Measurements from ENCODE around the gene FAHD1.

Gene FAHD1

GRCh38 chr16:1826691-1827573, at the start of gene FAHD1, which contains the start of gene HAGH:
Gene FAHD1, plus strand, starts transcription at chr16:1827206. Its CDS starts 33 bp downstream, at chr16:1827239.
Gene HAGH, minus strand, starts transcription at chr16:1826825. Its CDS starts 38 bp downstream, at chr16:1826787.
- DNase-seq: peak; percentile 51

- DNase-seq: no peak
Measured at GRCh38 chr16:1777375-1778199, 49.4 kb upstream of the FAHD1 start.

GRCh38 chr16:1778200-1779179, 48.5 kb upstream of the FAHD1 start:
- no peak for DNase-seq

GRCh38 chr16:1779234-1779701, 47.7 kb upstream of the FAHD1 start:
- DNase-seq: no peak

GRCh38 chr16:1779741-1780676, 47.0 kb upstream of the FAHD1 start:
- no peak for DNase-seq

- no peak for DNase-seq
Measured at GRCh38 chr16:1780677-1781072, 46.3 kb upstream of the FAHD1 start.

GRCh38 chr16:1781254-1781653, 45.8 kb upstream of the FAHD1 start:
- no peak for DNase-seq

- no peak for DNase-seq
Measured at GRCh38 chr16:1781758-1782407, 45.1 kb upstream of the FAHD1 start.

- peak; percentile 96 for DNase-seq
Measured at GRCh38 chr16:1782408-1783264, 44.4 kb upstream of the FAHD1 start, which contains the start of the genes NUBP2 and SPSB3. Gene NUBP2, plus strand, starts transcription at chr16:1782960. Its CDS starts 61 bp downstream, at chr16:1783021. Gene SPSB3, minus strand, starts transcription at chr16:1782571. Its CDS starts 1,088 bp downstream, at chr16:1781483.

- DNase-seq: no peak
Measured at GRCh38 chr16:1784977-1785845, 41.8 kb upstream of the FAHD1 start.

GRCh38 chr16:1785846-1786170, 41.2 kb upstream of the FAHD1 start:
- no peak for DNase-seq

GRCh38 chr16:1786242-1787055, 40.6 kb upstream of the FAHD1 start:
- DNase-seq: no peak

GRCh38 chr16:1787056-1787321, 40.0 kb upstream of the FAHD1 start:
- no peak for DNase-seq

- no peak for DNase-seq
Measured at GRCh38 chr16:1787322-1788094, 39.5 kb upstream of the FAHD1 start.

GRCh38 chr16:1788095-1788707, 38.8 kb upstream of the FAHD1 start:
- no peak for DNase-seq

GRCh38 chr16:1788708-1789100, 38.3 kb upstream of the FAHD1 start:
- no peak for DNase-seq

- DNase-seq: no peak
Measured at GRCh38 chr16:1789643-1790045, 37.4 kb upstream of the FAHD1 start.
